Measurements from ENCODE around the gene BCS1L. TPM values are rescaled to one million over a fixed set of nuclear protein-coding genes. Genes with fewer than 3 reads are reported as not detected.

BCS1L gene
- total and polyA plus RNA-seq, 9 of the 15 experiments (the other 6 are each of a cell fraction or from before 2014, with no cell fraction given) = 37.6 to 103 (median 56.7) TPM

GRCh38 chr2:218659258-218659987 lies at the start of gene BCS1L, which contains the start of gene ZNF142 (continued):
- TF ChIP-seq TBP (optimal IDR thresholded peaks at IDR 0.05; ENCODE audit: low read depth, low read length) (peak; percentile 67), NFXL1 (CRISPR knock-in tag; IDR thresholded peaks at IDR 0.05) (no peak), LCOR (CRISPR knock-in tag; IDR thresholded peaks at IDR 0.05) (peak; percentile 58; the same call in 1 of the 2 replicates), TGIF2 (CRISPR knock-in tag; IDR thresholded peaks at IDR 0.05) (no peak), ILK (tag; IDR thresholded peaks at IDR 0.05; ENCODE audit: borderline replicate concordance, low read depth) (no peak), POLR2A (conservative IDR thresholded peaks at IDR 0.05) (peak; percentile 81), PML (IDR thresholded peaks at IDR 0.05; ENCODE audit: low read length) (peak; percentile 29; the same call in 1 of the 2 replicates), POLR2G (IDR thresholded peaks at IDR 0.05; ENCODE audit: low read depth, low read length) (peak; percentile 91), POU5F1 (IDR thresholded peaks at IDR 0.05; ENCODE audit: borderline replicate concordance, low read depth, low read length, partially characterized antibody) (no peak), ESRRB (CRISPR knock-in tag; IDR thresholded peaks at IDR 0.05; ENCODE audit: borderline replicate concordance) (no peak), FOXP1 (CRISPR knock-in tag; IDR thresholded peaks at IDR 0.05) (0 out of 2 replicates have a peak, but pooled peaks have one; percentile 19), ZNF133 (CRISPR knock-in tag; IDR thresholded peaks at IDR 0.05) (no peak), USF1 (CRISPR knock-in tag; IDR thresholded peaks at IDR 0.05) (no peak), CEBPZ (IDR thresholded peaks at IDR 0.05; ENCODE audit: borderline replicate concordance, low read depth, low read length) (no peak), ZNF551 (CRISPR knock-in tag; IDR thresholded peaks at IDR 0.05) (no peak), ZZZ3 (IDR thresholded peaks at IDR 0.05) (peak; percentile 59; the same call in 1 of the 2 replicates), CREB3 (tag; conservative IDR thresholded peaks at IDR 0.05; ENCODE audit: low read depth) (no peak), PRPF4 (IDR thresholded peaks at IDR 0.05; ENCODE audit: insufficient read depth, low read depth, low read length, poor library complexity, severe bottlenecking) (no peak), CHD1 (IDR thresholded peaks at IDR 0.05; ENCODE audit: low read length) (no peak), ZNF311 (CRISPR knock-in tag; IDR thresholded peaks at IDR 0.05) (no peak), GABPB2 (CRISPR knock-in tag; conservative IDR thresholded peaks at IDR 0.05) (no peak), MBD2 (IDR thresholded peaks at IDR 0.05; ENCODE audit: borderline replicate concordance, low read depth) (no peak; the same call in 1 of the 2 replicates), SIRT6 (IDR thresholded peaks at IDR 0.05; ENCODE audit: low read depth, low read length) (no peak), PCBP2 (IDR thresholded peaks at IDR 0.05; ENCODE audit: low read depth, low read length, poor library complexity, severe bottlenecking) (no peak)

Data from K562 (cell line).